Motor neuron (in vitro differentiated cells): ENCODE data around the gene CTTNBP2NL. TPM values are rescaled to one million over a fixed set of nuclear protein-coding genes. Genes with fewer than 3 reads are reported as not detected.
A peak's percentile ranks its signal among the peaks of the same experiment; 100 is the strongest.
"Not testable (repeated sequence)": the region's sequence is repeated elsewhere in the genome, so short reads cannot be mapped to it uniquely, and the experiment has no call there.

Experiments used
- ATAC-seq, 8 experiments: fragments of 200-7000 bp; cut with Tn5 transposase; replicated peaks in 6 of 8; 2 replicates each; pipeline ENCODE4 v1.8.0; 2021; ENCODE audit warnings: mild to moderate bottlenecking in 8 of 8, moderate library complexity in 8 of 8
- H3K27ac ChIP-seq, 2 donors: fragments of 250-450 bp; sonication (Bioruptor Pico); 2 replicates each; pipeline ENCODE4 v1.9.0; 2021; ENCODE audit warnings: antibody characterized with exemption in 2 of 2, mild to moderate bottlenecking in 2 of 2, moderate library complexity in 1 of 2
- H3K4me1 ChIP-seq, 2 donors: fragments of 250-450 bp; sonication (Bioruptor Pico); replicated peaks in 1 of 2; 2 replicates each; pipeline ENCODE4 v1.6.1; 2021; ENCODE audit warnings: antibody characterized with exemption in 2 of 2, mild to moderate bottlenecking in 2 of 2, moderate library complexity in 1 of 2
- H3K4me3 ChIP-seq, 5 donors: fragments of 250-450 bp; sonication (Bioruptor Pico); 2 replicates each; pipeline ENCODE4 v1.9.0; 2021; ENCODE audit warnings: antibody characterized with exemption in 5 of 5, mild to moderate bottlenecking in 5 of 5, moderate library complexity in 4 of 5
- WGBS, 10 experiments: fragments of 450-650 bp; shearing (Covaris generic); methylation state at CpG; one replicate each; pipeline ENCODE4 v1.0.0; 2022; 5-methylcytosine and 5-hydroxymethylcytosine counted together
- in situ Hi-C, 9 experiments: fragments of 400-800 bp; cut with MboI; loops; one replicate each; pipeline ENCODE4 v1.15.0; 2021; ENCODE audit warnings: low sequenced_read_pairs in 9 of 9, low pct_unique_long_range_greater_than_20kb in 2 of 9; ENCODE audit not compliant: unreplicated experiment in 9 of 9
- total RNA-seq, 8 experiments: library from RNA; unstranded; fragments of 300-600 nt; gene quantifications; 2 replicates each; pipeline versions ENCODE4 v1.2.3 to v1.2.4, GENCODE V29; 2022

CTTNBP2NL gene
- total RNA-seq, 8 experiments from 2014 or later: 8.7 to 31.0 (median 25.2) TPM

- in situ Hi-C loops: no loop called here
- Histone ChIP-seq H3K4me3 (no peak overlapping the region), H3K27ac (no peak overlapping the region), H3K4me1 (no peaks in the 10 kb centered on the region)
- no peak for ATAC-seq
- 20 to 100% (median 86%) methylated on average over 1 of the region's 1 CpG; no CpG with 5 or more reads in 1 of the 10 experiments for WGBS, 10 experiments
Measured at GRCh38 chr1:112478314-112478713, 82.3 kb downstream of the CTTNBP2NL start.

GRCh38 chr1:112486063-112486462, 90.0 kb downstream of the CTTNBP2NL start:
- H3K4me3 ChIP-seq, H3K4me1 ChIP-seq, ATAC-seq, in situ Hi-C loops, H3K27ac ChIP-seq: not testable (repeated sequence)
- 20 to 100% (median 88%) methylated on average over 1 of the region's 1 CpG; no CpG with 5 or more reads in 5 of the 10 experiments for WGBS, 10 experiments

GRCh38 chr1:112487686-112488085, 91.7 kb downstream of the CTTNBP2NL start:
- H3K4me1 ChIP-seq, in situ Hi-C loops, ATAC-seq, H3K27ac ChIP-seq, H3K4me3 ChIP-seq: not testable (repeated sequence)
- WGBS, 10 experiments: 67 to 94% (median 80%) methylated on average over 1 to 6 of the region's 6 CpGs

DNA sequence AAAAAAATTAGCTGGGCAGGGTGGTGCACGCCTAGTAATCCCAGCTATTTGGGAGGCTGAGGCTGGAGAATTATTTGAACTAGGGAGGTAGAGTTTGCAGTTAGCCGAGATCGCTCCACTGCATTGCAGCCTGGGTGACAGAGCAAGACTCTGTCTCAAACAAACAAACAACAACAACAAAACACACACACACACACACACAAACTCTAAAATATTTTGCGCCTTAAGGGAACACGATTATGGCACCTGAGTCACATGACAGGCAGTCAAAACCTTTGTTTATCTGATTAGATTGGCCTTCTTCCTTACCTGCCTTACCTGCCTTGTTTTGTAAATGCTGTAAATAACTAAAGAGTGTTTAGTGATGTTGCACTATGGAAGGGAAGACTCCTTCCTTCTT, 92.1 kb downstream of the CTTNBP2NL start:
- no peak overlapping the region for H3K27ac ChIP-seq
- no peak overlapping the region for H3K4me3 ChIP-seq
- no peak for ATAC-seq
- H3K4me1 ChIP-seq: no peaks in the 10 kb centered on the region
- WGBS, 10 experiments: 83 to 100% (median 92%) methylated on average over 2 to 5 of the region's 5 CpGs; no CpG with 5 or more reads in 2 of the 10 experiments
- in situ Hi-C loops: no loop called here

DNA sequence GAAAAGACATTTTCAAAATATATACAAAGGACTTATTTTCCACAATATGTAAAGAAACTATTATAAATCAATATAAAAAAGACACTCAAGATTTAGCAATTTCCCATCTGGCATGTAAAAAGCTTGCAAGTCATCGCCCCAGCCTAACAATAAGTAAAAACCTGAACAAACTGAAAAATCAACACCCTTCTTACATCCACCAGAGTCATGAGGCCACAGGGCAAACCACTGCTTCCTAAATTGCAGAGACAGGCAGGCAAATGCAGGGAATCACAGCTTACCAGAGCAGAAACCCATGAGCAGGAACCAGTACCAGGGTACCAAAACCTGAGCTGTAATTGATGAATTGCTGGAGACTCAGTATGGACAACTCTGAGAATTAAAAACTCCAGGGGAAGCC, 96.1 kb downstream of the CTTNBP2NL start:
- Histone ChIP-seq H3K4me3 (no peak overlapping the region), H3K4me1 (no peaks in the 10 kb centered on the region), H3K27ac (no peak overlapping the region)
- ATAC-seq: no peak
- in situ Hi-C loops: no loop called here
- 20 to 100% (median 88%) methylated on average over 1 of the region's 1 CpG; no CpG with 5 or more reads in 1 of the 10 experiments for WGBS, 10 experiments

DNA sequence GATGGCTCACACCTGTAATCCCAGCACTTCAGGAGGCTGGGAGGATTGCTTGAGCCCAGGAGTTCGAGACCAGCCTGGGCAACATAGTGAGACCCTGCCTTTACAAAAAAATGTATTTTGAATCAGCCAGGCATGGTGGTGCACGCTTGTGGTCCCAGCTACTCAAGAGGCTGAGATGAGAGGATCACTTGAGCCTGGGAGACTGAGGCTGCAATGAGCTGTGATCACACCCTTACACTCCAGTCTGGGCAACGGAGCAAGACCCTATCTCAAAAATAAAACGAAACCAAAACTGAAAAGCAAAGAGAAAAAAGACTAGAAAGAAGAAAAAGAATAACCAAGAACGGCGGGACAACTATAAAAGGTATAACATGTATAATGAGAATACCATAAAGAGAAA, 97.3 kb downstream of the CTTNBP2NL start:
- WGBS, 10 experiments: 57 to 100% (median 74%) methylated on average over 1 to 6 of the region's 6 CpGs
- ATAC-seq: no peak
- Histone ChIP-seq H3K4me1 (no peaks in the 10 kb centered on the region), H3K27ac (no peak overlapping the region), H3K4me3 (no peak overlapping the region)
- in situ Hi-C loops: no loop called here

DNA sequence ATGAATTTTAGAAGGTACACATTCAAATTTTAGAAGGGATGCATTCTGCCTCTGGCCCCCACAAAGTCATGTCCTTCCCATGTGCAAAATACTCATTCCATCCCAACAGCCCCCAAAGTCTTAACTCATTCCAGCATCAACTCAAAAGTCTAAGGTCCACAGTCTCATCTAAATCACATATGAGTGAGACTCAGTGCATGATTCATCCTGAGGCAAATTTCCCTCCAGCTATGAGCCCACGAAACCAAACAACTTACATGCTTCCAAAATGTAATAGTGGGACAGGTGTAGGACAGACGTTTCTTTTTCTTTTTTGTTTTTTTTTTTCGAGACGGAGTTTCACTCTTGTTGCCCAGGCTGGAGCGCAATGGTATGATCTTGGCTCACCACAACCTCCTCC, 100.3 kb downstream of the CTTNBP2NL start:
- WGBS, 10 experiments: 26 to 100% (median 85%) methylated on average over 1 to 5 of the region's 5 CpGs; no CpG with 5 or more reads in 3 of the 10 experiments
- in situ Hi-C loops: no loop called here

GRCh38 chr1:112501810-112502641, 106.0 kb downstream of the CTTNBP2NL start:
- 0 to 19% (median 5%) methylated on average over 3 to 54 of the region's 65 CpGs; no CpG with 5 or more reads in 2 of the 10 experiments for WGBS, 10 experiments
- in situ Hi-C loops: loop anchor here in 1 of 9 experiments (25.0 kb wide), 1 partner anchor 110 kb away; the partner anchor contains the start of genes CAPZA1 and ST7L
- H3K4me1 ChIP-seq: peaks cover 3 to 6% of the 10 kb centered on the region in 2 donors
- no peak overlapping the region for H3K27ac ChIP-seq
- peak overlapping the region; percentile 36 to 45 (median 41) for H3K4me3 ChIP-seq
- ATAC-seq: peak; percentile 78 to 96 (median 93)

More for the DNA sequence above, 100.3 kb downstream of the CTTNBP2NL start:
- Histone ChIP-seq H3K27ac (no peak overlapping the region), H3K4me1 (no peaks in the 10 kb centered on the region), H3K4me3 (no peak overlapping the region)
- no peak for ATAC-seq

DNA sequence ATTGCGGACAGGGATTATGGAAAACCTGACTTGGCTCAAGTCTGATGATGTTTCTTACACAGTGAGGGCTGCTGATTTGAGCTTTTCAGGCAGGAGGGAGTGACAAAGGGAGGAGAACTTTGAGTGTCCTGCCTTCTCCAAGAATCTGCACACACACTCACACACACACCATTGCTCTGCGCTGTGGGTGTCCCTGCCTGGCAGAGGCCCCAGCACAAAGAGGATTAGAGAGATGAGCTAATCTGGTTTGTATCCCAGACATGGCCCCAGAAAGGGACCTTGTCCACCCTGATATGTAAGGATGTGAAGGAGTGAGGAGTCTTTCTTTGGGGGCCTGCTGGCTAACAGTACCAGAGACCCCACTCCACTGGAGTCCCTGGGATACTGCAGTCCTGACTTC, 106.8 kb downstream of the CTTNBP2NL start:
- H3K27ac ChIP-seq: no peak overlapping the region
- no peak overlapping the region for H3K4me3 ChIP-seq
- WGBS, 10 experiments: 40 to 94% (median 88%) methylated on average over 1 to 2 of the region's 2 CpGs; no CpG with 5 or more reads in 6 of the 10 experiments
- H3K4me1 ChIP-seq: peaks cover 3 to 6% of the 10 kb centered on the region in 2 donors
- ATAC-seq: peak in 2 of 8 experiments; percentile 12 to 13
- in situ Hi-C loops: loop anchor here in 1 of 9 experiments (25.0 kb wide), 1 partner anchor 109 kb away; the partner anchor contains the start of genes CAPZA1 and ST7L

- ATAC-seq: no peak
- WGBS, 10 experiments: 20 to 96% (median 83%) methylated on average over 1 to 8 of the region's 11 CpGs; no CpG with 5 or more reads in 5 of the 10 experiments
- in situ Hi-C loops: loop anchor here in 1 of 9 experiments (25.0 kb wide), 1 partner anchor 108 kb away; the partner anchor contains the start of genes CAPZA1 and ST7L
- peaks cover 3 to 6% of the 10 kb centered on the region in 2 donors for H3K4me1 ChIP-seq
- H3K27ac ChIP-seq: no peak overlapping the region
- no peak overlapping the region for H3K4me3 ChIP-seq
Measured at GRCh38 chr1:112504001-112504660, 108.1 kb downstream of the CTTNBP2NL start.

- 39 to 100% (median 46%) methylated on average over 1 to 4 of the region's 6 CpGs; no CpG with 5 or more reads in 4 of the 10 experiments for WGBS, 10 experiments
- in situ Hi-C loops: loop anchor here in 1 of 9 experiments (25.0 kb wide), 1 partner anchor 107 kb away; the partner anchor contains the start of genes CAPZA1 and ST7L
- H3K27ac ChIP-seq: no peak overlapping the region
- H3K4me3 ChIP-seq: no peak overlapping the region
- ATAC-seq: no peak
- H3K4me1 ChIP-seq: peaks cover 3 to 6% of the 10 kb centered on the region in 2 donors
Measured at GRCh38 chr1:112504661-112505399, 108.8 kb downstream of the CTTNBP2NL start.

DNA sequence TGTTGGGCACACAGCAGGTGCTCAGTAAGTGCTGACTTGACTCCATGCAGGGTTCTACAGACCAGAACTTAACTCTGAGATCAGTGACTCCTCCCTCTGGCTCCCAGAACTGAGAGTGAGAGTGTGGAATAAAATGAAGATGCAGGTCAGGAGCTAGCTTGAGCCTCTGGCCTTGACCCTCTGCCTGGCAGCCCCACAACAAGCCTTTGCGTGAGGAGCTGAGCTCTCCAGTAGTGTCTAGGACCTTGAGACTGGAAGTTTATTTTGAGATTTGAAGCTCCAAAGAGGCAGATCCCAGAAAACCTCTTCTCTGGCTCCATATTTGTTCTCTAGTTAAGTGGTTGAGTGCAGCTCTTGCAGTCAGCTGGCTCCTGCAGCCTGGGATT, 109.4 kb downstream of the CTTNBP2NL start:
- ATAC-seq: no peak
- 80 to 83% methylated on average over 1 of the region's 1 CpG; no CpG with 5 or more reads in 8 of the 10 experiments for WGBS, 10 experiments
- Histone ChIP-seq H3K27ac (no peak overlapping the region), H3K4me1 (peaks cover 3 to 6% of the 10 kb centered on the region in 2 donors), H3K4me3 (no peak overlapping the region)
- in situ Hi-C loops: loop anchor here in 1 of 9 experiments (25.0 kb wide), 1 partner anchor 107 kb away; the partner anchor contains the start of genes CAPZA1 and ST7L
